ENCODE measurements around the gene PLEKHG3.

The PLEKHG3 gene

DNA sequence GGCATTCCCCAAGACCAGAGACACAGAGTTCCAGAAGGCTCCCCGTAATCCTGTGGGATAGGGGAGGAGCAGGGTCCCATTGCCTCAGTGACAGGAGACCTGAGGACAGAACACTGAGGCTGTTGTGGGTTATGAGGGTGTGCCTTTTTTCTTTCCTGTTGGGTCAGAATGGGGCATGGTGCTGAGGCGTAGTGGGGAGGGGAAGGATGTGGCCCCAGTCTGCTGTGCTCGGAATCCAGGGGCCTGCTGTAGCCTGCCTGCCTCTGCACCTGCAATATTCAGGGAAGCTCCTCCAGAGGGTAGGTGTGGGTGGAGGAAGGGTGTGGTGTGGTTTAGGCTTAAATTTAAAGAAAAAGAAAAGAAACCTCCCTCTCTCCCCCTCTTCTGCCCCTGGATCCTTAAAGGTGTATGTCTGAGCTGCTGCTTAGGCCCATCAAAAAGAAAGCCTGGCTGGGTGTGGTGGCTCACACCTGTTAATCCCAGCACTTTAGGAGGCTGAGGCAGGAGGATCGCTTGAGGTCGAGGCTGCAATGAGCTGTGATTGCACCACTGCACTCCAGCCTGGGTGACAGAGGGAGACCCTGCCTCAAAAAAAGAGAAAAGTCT is 18.7 kb downstream of the PLEKHG3 start:
- no peak overlapping the region for H2AFZ ChIP-seq (ENCODE audit: low read length)
- H3K9me3 ChIP-seq (ENCODE audit: insufficient read depth, low read depth, low read length): no peaks in the 10 kb centered on the region
- peaks cover 6% of the 10 kb centered on the region; the same call in 1 of the 2 replicates for H3K36me3 ChIP-seq (ENCODE audit: insufficient read depth, low read length)
- no peak overlapping the region for H3K9ac ChIP-seq (ENCODE audit: low read depth, low read length, poor library complexity, severe bottlenecking)
- H3K27me3 ChIP-seq (ENCODE audit: insufficient read depth, low read length, poor library complexity, severe bottlenecking): no peaks in the 10 kb centered on the region
- no peak overlapping the region for H3K4me2 ChIP-seq (ENCODE audit: low read depth, low read length, poor library complexity, severe bottlenecking)
- peaks cover 45% of the 10 kb centered on the region for H3K4me1 ChIP-seq (ENCODE audit: insufficient read depth, low read length, poor library complexity, severe bottlenecking)
- H3K9me2 ChIP-seq (replicated peaks; ENCODE audit: low read depth, low read length): no peaks in the 10 kb centered on the region
- H3K4me3 ChIP-seq (ENCODE audit: low read length, poor library complexity, severe bottlenecking): no peak overlapping the region
- TF ChIP-seq EZH2phosphoT487 (IDR thresholded peaks at IDR 0.05; ENCODE audit: borderline replicate concordance): no peak
- TF ChIP-seq, protein P1, sequence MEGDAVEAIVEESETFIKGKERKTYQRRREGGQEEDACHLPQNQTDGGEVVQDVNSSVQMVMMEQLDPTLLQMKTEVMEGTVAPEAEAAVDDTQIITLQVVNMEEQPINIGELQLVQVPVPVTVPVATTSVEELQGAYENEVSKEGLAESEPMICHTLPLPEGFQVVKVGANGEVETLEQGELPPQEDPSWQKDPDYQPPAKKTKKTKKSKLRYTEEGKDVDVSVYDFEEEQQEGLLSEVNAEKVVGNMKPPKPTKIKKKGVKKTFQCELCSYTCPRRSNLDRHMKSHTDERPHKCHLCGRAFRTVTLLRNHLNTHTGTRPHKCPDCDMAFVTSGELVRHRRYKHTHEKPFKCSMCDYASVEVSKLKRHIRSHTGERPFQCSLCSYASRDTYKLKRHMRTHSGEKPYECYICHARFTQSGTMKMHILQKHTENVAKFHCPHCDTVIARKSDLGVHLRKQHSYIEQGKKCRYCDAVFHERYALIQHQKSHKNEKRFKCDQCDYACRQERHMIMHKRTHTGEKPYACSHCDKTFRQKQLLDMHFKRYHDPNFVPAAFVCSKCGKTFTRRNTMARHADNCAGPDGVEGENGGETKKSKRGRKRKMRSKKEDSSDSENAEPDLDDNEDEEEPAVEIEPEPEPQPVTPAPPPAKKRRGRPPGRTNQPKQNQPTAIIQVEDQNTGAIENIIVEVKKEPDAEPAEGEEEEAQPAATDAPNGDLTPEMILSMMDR (conservative IDR thresholded peaks at IDR 0.05; ENCODE audit: low read length): no peak
- H3F3A ChIP-seq (ENCODE audit: low read depth): no peaks in the 10 kb centered on the region
- peaks cover 8% of the 10 kb centered on the region for H4K20me1 ChIP-seq (ENCODE audit: insufficient read depth, low read length, poor library complexity, severe bottlenecking)
- peaks cover 83% of the 10 kb centered on the region for H3K79me2 ChIP-seq (ENCODE audit: insufficient read depth, low read length)

DNA sequence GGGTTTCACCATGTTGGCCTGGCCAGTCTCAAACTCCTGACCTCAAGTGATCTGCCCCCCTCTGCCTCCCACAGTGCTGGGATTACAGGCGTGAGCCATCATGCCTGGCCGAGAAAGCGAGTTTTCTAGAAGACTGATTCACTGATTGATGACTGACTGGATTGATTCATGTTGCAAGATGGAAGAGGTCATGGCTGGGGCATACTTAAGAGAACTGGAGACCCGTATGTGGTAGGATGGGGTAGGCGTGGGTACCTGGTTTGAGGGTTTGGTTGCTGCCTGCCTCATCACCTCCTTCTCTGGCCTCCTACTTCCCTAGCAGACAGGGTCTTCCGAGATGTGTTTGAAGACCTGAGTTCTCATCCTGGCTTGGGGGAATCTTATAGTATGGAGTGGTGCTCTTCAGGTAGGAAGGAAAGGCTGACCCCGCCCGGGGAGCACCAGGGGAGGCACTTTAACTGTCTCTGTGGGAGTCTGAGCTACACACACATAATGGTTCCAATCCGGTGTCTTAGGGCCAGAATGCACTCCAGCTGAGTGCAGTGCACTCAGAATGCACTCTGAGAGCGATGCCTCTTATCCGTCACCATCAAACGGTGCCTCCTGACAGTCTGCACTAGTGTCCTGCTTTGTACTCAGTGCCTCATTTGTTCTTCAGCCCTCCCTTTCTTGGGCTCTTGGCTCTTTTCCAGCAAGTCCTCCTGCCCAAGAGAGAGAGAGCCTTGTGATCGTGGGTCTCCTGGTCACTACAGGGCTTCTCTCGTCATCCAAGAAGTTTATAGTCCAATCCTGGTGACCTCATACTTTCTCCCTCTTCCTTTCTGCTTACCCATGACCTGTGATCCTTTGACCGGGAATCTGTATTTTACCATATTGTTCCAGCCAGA is 19.7 kb downstream of the PLEKHG3 start:
- Histone ChIP-seq H3K4me1 (ENCODE audit: insufficient read depth, low read length, poor library complexity, severe bottlenecking) (peaks cover 41% of the 10 kb centered on the region), H3K27me3 (ENCODE audit: insufficient read depth, low read length, poor library complexity, severe bottlenecking) (no peaks in the 10 kb centered on the region), H3K79me2 (ENCODE audit: insufficient read depth, low read length) (peaks cover 73% of the 10 kb centered on the region), H3K9ac (ENCODE audit: low read depth, low read length, poor library complexity, severe bottlenecking) (no peak overlapping the region), H3K4me3 (ENCODE audit: low read length, poor library complexity, severe bottlenecking) (no peak overlapping the region), H3K9me2 (replicated peaks; ENCODE audit: low read depth, low read length) (no peaks in the 10 kb centered on the region), H4K20me1 (ENCODE audit: insufficient read depth, low read length, poor library complexity, severe bottlenecking) (peaks cover 8% of the 10 kb centered on the region), H3K4me2 (ENCODE audit: low read depth, low read length, poor library complexity, severe bottlenecking) (no peak overlapping the region), H3F3A (ENCODE audit: low read depth) (no peaks in the 10 kb centered on the region), H3K36me3 (ENCODE audit: insufficient read depth, low read length) (peaks cover 16% of the 10 kb centered on the region; the same call in 1 of the 2 replicates), H2AFZ (ENCODE audit: low read length) (no peak overlapping the region), H3K9me3 (ENCODE audit: insufficient read depth, low read depth, low read length) (no peaks in the 10 kb centered on the region)
- TF ChIP-seq, protein P1 (conservative IDR thresholded peaks at IDR 0.05; ENCODE audit: low read length): no peak
- no peak for TF ChIP-seq EZH2phosphoT487 (IDR thresholded peaks at IDR 0.05; ENCODE audit: borderline replicate concordance)

DNA sequence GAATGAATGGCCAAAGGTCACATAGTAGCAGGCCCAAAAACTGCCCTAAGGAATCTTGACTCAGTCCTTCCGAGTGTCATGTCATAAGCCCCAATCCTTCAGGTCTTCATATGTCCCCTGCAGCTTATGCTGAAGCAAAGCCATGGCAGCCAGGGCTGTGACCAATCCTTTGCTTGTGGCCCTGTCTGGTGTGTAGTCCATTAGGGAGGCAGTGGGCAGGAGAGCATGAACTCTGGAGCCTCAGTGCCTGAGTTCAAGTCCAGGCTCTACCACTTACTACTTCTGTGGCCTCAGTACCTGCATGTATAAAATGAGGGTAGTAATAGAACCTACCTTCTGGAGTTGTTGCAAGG is 20.3 kb downstream of the PLEKHG3 start:
- H2AFZ ChIP-seq (ENCODE audit: low read length): no peak overlapping the region
- H3K9me2 ChIP-seq (replicated peaks; ENCODE audit: low read depth, low read length): no peaks in the 10 kb centered on the region
- H3K79me2 ChIP-seq (ENCODE audit: insufficient read depth, low read length): peaks cover 67% of the 10 kb centered on the region; the same call in 1 of the 2 replicates
- H3K27me3 ChIP-seq (ENCODE audit: insufficient read depth, low read length, poor library complexity, severe bottlenecking): no peaks in the 10 kb centered on the region
- no peaks in the 10 kb centered on the region for H3K9me3 ChIP-seq (ENCODE audit: insufficient read depth, low read depth, low read length)
- H3K9ac ChIP-seq (ENCODE audit: low read depth, low read length, poor library complexity, severe bottlenecking): peak overlapping the region; percentile 22
- no peaks in the 10 kb centered on the region for H3F3A ChIP-seq (ENCODE audit: low read depth)
- H3K4me2 ChIP-seq (ENCODE audit: low read depth, low read length, poor library complexity, severe bottlenecking): no peak overlapping the region
- H3K36me3 ChIP-seq (ENCODE audit: insufficient read depth, low read length): peaks cover 22% of the 10 kb centered on the region; the same call in 1 of the 2 replicates
- peaks cover 8% of the 10 kb centered on the region for H4K20me1 ChIP-seq (ENCODE audit: insufficient read depth, low read length, poor library complexity, severe bottlenecking)
- H3K4me3 ChIP-seq (ENCODE audit: low read length, poor library complexity, severe bottlenecking): no peak overlapping the region
- no peak for TF ChIP-seq EZH2phosphoT487 (IDR thresholded peaks at IDR 0.05; ENCODE audit: borderline replicate concordance)
- TF ChIP-seq, protein P1 (conservative IDR thresholded peaks at IDR 0.05; ENCODE audit: low read length): no peak
- H3K4me1 ChIP-seq (ENCODE audit: insufficient read depth, low read length, poor library complexity, severe bottlenecking): peaks cover 41% of the 10 kb centered on the region

All from Loucy (cell line).